Left lung (tissue), 10 donors: ENCODE data around the gene C6orf62. TPM values are rescaled to one million over a fixed set of nuclear protein-coding genes. Genes with fewer than 3 reads are reported as not detected.

Source experiments
- ATAC-seq: fragments of 200-7000 bp; cut with Tn5 transposase; one replicate; pipeline ENCODE4 v1.9.1; 2020; ENCODE audit warnings: moderate library complexity
- DNase-seq, 4 donors: peaks; one replicate each; pipeline ENCODE4 v3.0.0-alpha.2; 2013 to 2020
- H3K27ac ChIP-seq, 2 donors: fragments of 200-600 bp; sonication (generic) in 1 of 2; one replicate each; pipeline versions ENCODE4 v1.5.0 to v1.8.0; 2020 to 2021
- H3K27me3 ChIP-seq, 2 donors: fragments of 200-600 bp; sonication (generic) in 1 of 2; one replicate each; pipeline versions ENCODE4 v1.5.0 to v1.8.0; 2020 to 2021
- H3K36me3 ChIP-seq, 2 donors: fragments of 200-600 bp; sonication (generic) in 1 of 2; one replicate each; pipeline versions ENCODE4 v1.5.0 to v1.8.0; 2020 to 2021
- H3K4me1 ChIP-seq, 2 donors: fragments of 200-600 bp; one replicate each; pipeline ENCODE4 v1.8.0; 2021
- H3K4me3 ChIP-seq, 2 donors: fragments of 200-600 bp; sonication (generic) in 1 of 2; one replicate each; pipeline versions ENCODE4 v1.5.0 to v1.8.0; 2020 to 2021; ENCODE audit warnings: mild to moderate bottlenecking in 1 of 2
- H3K9me3 ChIP-seq, 2 donors: fragments of 200-600 bp; sonication (generic) in 1 of 2; one replicate each; pipeline versions ENCODE4 v1.5.0 to v1.8.0; 2020 to 2021
- CTCF ChIP-seq, 2 donors: fragments of 200-600 bp; sonication (generic) in 1 of 2; IDR thresholded peaks; one replicate each; pipeline versions ENCODE4 v1.5.0 to v1.8.0; 2021; ENCODE audit warnings: antibody characterized with exemption in 2 of 2
- intact Hi-C, 2 donors: fragments of 100-400 bp; cut with DNase I; formaldehyde crosslinking; loops; one replicate each; pipeline versions ENCODE4 v1.11.2 to v1.14.2; 2022
- polyA plus RNA-seq, 6 donors: library from polyadenylated mRNA; unstranded; fragments of 120-200 nt; gene quantifications; one replicate each; pipeline ENCODE4 v1.2.1, GENCODE V29; 2013; ENCODE audit not compliant: insufficient read length in 6 of 6
- total RNA-seq, 2 donors: library from RNA; stranded (reverse); fragmentation: NEBNext Ultra II Directional; extraction: Animal tissue kit (Norgen Biotek cat#: 25700); gene quantifications; one replicate each; pipeline ENCODE4 v1.2.1, GENCODE V29; 2021
- donor health status: DM: no; HTN: yes; CAD: no.
- donor health status: DM: no; HTN: no; CAD: no.

Gene C6orf62
- total and polyA plus RNA-seq, 8 donors: 115 to 151 (median 135) TPM

- Histone ChIP-seq H3K27me3 (no peaks in the 10 kb centered on the region), H3K36me3 (no peaks in the 10 kb centered on the region), H3K9me3 (no peaks in the 10 kb centered on the region), H3K27ac (no peak overlapping the region), H3K4me1 (no peaks in the 10 kb centered on the region), H3K4me3 (no peak overlapping the region)
- DNase-seq (peak in 2 of 4 donors; percentile 23 to 62), ATAC-seq (peak; percentile 84)
- no peak for TF ChIP-seq CTCF (IDR thresholded peaks at IDR 0.05)
- intact Hi-C loops: loop anchor here in 1 of 2 donors (10.0 kb wide), 1 partner anchor 179 kb away; no protein-coding TSS in a partner anchor
Observed at GRCh38 chr6:24763578-24763977, 44.6 kb upstream of the C6orf62 start.

- intact Hi-C loops: loop anchor here in 1 of 2 donors (10.0 kb wide), 1 partner anchor 177 kb away; no protein-coding TSS in a partner anchor
Observed at GRCh38 chr6:24761851-24762250, 42.9 kb upstream of the C6orf62 start.

GRCh38 chr6:24761193-24761835, 42.4 kb upstream of the C6orf62 start:
- H3K9me3 ChIP-seq: no peaks in the 10 kb centered on the region
- no peak for TF ChIP-seq CTCF (IDR thresholded peaks at IDR 0.05)
- ATAC-seq (no peak), DNase-seq (no peak)
- no peaks in the 10 kb centered on the region for H3K27me3 ChIP-seq
- intact Hi-C loops: loop anchor here in 1 of 2 donors (10.0 kb wide), 1 partner anchor 177 kb away; no protein-coding TSS in a partner anchor
- no peak overlapping the region for H3K27ac ChIP-seq
- no peak overlapping the region for H3K4me3 ChIP-seq
- no peaks in the 10 kb centered on the region for H3K36me3 ChIP-seq
- no peaks in the 10 kb centered on the region for H3K4me1 ChIP-seq

More at GRCh38 chr6:24761851-24762250, 42.9 kb upstream of the C6orf62 start:
- Histone ChIP-seq H3K4me1 (no peaks in the 10 kb centered on the region), H3K9me3 (no peaks in the 10 kb centered on the region), H3K27ac (no peak overlapping the region), H3K4me3 (no peak overlapping the region), H3K27me3 (no peaks in the 10 kb centered on the region), H3K36me3 (no peaks in the 10 kb centered on the region)
- DNase-seq (no peak), ATAC-seq (no peak)
- TF ChIP-seq CTCF (IDR thresholded peaks at IDR 0.05): no peak

GRCh38 chr6:24760210-24760609, 41.3 kb upstream of the C6orf62 start:
- Histone ChIP-seq H3K9me3 (no peaks in the 10 kb centered on the region), H3K27ac (no peak overlapping the region), H3K36me3 (no peaks in the 10 kb centered on the region), H3K27me3 (no peaks in the 10 kb centered on the region), H3K4me1 (no peaks in the 10 kb centered on the region), H3K4me3 (no peak overlapping the region)
- ATAC-seq (no peak), DNase-seq (no peak)
- no peak for TF ChIP-seq CTCF (IDR thresholded peaks at IDR 0.05)
- intact Hi-C loops: loop anchor here in 1 of 2 donors (10.0 kb wide), 1 partner anchor 175 kb away; no protein-coding TSS in a partner anchor

- Histone ChIP-seq H3K4me3 (no peak overlapping the region), H3K27ac (no peak overlapping the region), H3K9me3 (no peaks in the 10 kb centered on the region), H3K27me3 (no peaks in the 10 kb centered on the region), H3K36me3 (no peaks in the 10 kb centered on the region), H3K4me1 (no peaks in the 10 kb centered on the region)
- TF ChIP-seq CTCF (IDR thresholded peaks at IDR 0.05): no peak
- ATAC-seq: no peak
- intact Hi-C loops: loop anchor here in 1 of 2 donors (10.0 kb wide), 1 partner anchor 175 kb away; no protein-coding TSS in a partner anchor
- no peak for DNase-seq
Observed at GRCh38 chr6:24759718-24760117, 40.8 kb upstream of the C6orf62 start.
